ENCODE measurements around the gene TREML4.

The TREML4 gene

DNA sequence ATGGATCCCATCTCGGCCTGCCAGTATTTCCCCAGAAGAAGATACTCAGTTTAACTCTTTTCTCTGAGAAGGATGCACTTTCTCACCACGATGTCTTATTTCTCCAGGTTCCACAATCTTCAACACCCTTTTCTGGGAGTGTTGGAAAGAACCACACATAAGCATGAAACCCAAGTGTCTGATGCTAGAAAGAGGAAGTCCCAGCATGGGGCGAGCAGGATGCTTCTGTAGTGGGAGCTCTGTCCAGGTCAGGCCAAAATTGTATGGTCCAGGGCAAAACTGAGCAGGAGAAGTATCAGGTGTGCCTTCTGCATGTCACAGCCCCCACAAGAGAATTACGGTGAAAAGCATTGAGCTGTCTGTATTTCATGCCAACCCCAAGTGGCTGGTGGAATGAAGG lies 47.3 kb downstream of the TREML4 start:
- Histone ChIP-seq H3K4me1 (ENCODE audit: control insufficient read depth, insufficient read depth, low read length) (peaks cover 3% of the 10 kb centered on the region), H3K4me3 (ENCODE audit: low read depth, low read length) (no peak overlapping the region), H3K9ac (ENCODE audit: low read depth, low read length) (no peak overlapping the region), H3K36me3 (ENCODE audit: control insufficient read depth, insufficient read depth, low read length) (no peaks in the 10 kb centered on the region), H3K27me3 (ENCODE audit: control insufficient read depth, insufficient read depth, low read length) (peaks cover 3% of the 10 kb centered on the region), H3K9me3 (ENCODE audit: control insufficient read depth, insufficient read depth, low read length) (no peaks in the 10 kb centered on the region)

GRCh38 chr6:41277605-41278004 lies 49.5 kb downstream of the TREML4 start:
- no peaks in the 10 kb centered on the region for H3K36me3 ChIP-seq (ENCODE audit: control insufficient read depth, insufficient read depth, low read length)
- H3K9me3 ChIP-seq (ENCODE audit: control insufficient read depth, insufficient read depth, low read length) = no peaks in the 10 kb centered on the region
- H3K9ac ChIP-seq (ENCODE audit: low read depth, low read length) = no peak overlapping the region
- no peak overlapping the region for H3K4me3 ChIP-seq (ENCODE audit: low read depth, low read length)
- H3K27me3 ChIP-seq (ENCODE audit: control insufficient read depth, insufficient read depth, low read length) = peaks cover 3% of the 10 kb centered on the region
- peaks cover 3% of the 10 kb centered on the region for H3K4me1 ChIP-seq (ENCODE audit: control insufficient read depth, insufficient read depth, low read length)

DNA sequence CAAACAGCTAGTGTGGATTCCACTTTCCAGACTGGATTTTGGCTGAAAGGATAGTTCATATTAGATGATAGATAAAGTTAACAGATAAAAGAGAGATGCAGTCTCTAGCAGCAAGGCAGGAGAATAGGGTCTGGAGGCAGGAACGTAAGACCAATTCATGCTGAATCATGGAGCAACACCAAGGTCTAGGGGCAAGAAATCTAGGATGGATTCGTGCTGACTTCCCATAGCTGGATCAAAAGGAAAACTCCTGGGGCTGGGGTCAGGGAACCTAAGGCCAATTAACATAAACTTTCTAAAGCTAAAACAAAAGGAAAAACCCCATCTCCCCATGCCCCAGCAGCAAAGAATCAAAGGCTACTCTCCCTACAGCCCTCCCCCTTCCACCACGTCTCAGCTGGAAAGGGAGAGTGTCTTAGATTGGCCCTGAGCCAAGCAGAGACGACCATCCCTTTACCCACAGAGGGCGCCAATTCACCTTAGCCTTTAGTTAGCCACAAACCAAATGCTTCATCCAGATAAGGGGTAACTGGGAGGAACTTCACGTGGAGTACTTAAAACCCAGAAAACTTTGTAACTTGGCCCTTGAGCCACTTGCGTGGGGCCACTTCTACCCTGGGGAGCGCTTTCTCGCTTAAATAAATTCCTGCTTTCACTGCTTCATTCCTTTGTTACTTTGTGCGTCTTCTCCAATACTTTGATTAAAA lies 50.7 kb downstream of the TREML4 start:
- Histone ChIP-seq H3K36me3 (ENCODE audit: control insufficient read depth, insufficient read depth, low read length) (no peaks in the 10 kb centered on the region), H3K4me1 (ENCODE audit: control insufficient read depth, insufficient read depth, low read length) (peaks cover 3% of the 10 kb centered on the region), H3K4me3 (ENCODE audit: low read depth, low read length) (no peak overlapping the region), H3K9me3 (ENCODE audit: control insufficient read depth, insufficient read depth, low read length) (no peaks in the 10 kb centered on the region), H3K27me3 (ENCODE audit: control insufficient read depth, insufficient read depth, low read length) (peaks cover 4% of the 10 kb centered on the region), H3K9ac (ENCODE audit: low read depth, low read length) (no peak overlapping the region)

GRCh38 chr6:41280381-41281057 lies 52.4 kb downstream of the TREML4 start:
- Histone ChIP-seq H3K4me3 (ENCODE audit: low read depth, low read length) (no peak overlapping the region), H3K27me3 (ENCODE audit: control insufficient read depth, insufficient read depth, low read length) (peaks cover 7% of the 10 kb centered on the region), H3K9me3 (ENCODE audit: control insufficient read depth, insufficient read depth, low read length) (no peaks in the 10 kb centered on the region), H3K4me1 (ENCODE audit: control insufficient read depth, insufficient read depth, low read length) (peaks cover 3% of the 10 kb centered on the region), H3K9ac (ENCODE audit: low read depth, low read length) (no peak overlapping the region), H3K36me3 (ENCODE audit: control insufficient read depth, insufficient read depth, low read length) (no peaks in the 10 kb centered on the region)

DNA sequence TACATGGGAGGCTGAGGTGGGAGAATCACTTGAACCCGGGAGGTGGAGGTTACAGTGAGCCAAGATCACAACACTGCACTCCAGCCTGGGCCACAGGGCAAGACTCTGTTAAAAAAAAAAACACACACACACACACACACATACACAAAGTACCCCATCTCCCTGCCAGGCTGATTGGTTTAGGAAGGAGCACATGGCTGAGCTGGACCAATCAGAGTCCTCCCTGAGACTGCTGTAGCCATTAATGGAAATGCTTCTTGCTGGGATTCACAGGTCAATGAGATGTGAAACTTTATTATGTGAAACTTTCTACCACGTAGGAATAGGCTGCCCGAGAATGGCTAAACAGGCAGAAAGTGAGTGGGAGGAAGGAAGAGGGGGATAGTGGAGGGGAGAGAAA lies 55.5 kb downstream of the TREML4 start:
- Histone ChIP-seq H3K4me3 (ENCODE audit: low read depth, low read length) (no peak overlapping the region), H3K9ac (ENCODE audit: low read depth, low read length) (no peak overlapping the region), H3K4me1 (ENCODE audit: control insufficient read depth, insufficient read depth, low read length) (peaks cover 1% of the 10 kb centered on the region), H3K36me3 (ENCODE audit: control insufficient read depth, insufficient read depth, low read length) (no peaks in the 10 kb centered on the region), H3K9me3 (ENCODE audit: control insufficient read depth, insufficient read depth, low read length) (no peaks in the 10 kb centered on the region), H3K27me3 (ENCODE audit: control insufficient read depth, insufficient read depth, low read length) (peaks cover 20% of the 10 kb centered on the region)

DNA sequence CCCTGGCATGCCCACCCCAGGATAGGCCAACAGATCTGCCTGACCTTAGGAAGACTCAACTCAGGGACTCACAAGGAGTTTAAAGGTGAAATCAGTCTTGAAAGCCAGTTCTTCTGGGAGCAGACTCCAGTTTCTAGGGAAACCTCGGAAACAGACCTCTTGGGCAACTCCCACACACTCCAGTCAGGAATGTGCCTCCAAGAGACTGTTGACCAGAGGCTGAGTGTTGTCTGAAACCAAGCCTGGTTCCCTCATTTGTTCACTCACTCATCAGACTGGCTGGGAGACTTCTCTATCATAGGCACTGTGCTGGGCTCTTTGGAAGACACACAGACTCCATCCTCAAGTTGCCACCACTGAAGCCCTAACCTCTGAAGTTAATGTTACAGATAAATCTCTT lies 56.6 kb downstream of the TREML4 start:
- no peaks in the 10 kb centered on the region for H3K36me3 ChIP-seq (ENCODE audit: control insufficient read depth, insufficient read depth, low read length)
- no peaks in the 10 kb centered on the region for H3K9me3 ChIP-seq (ENCODE audit: control insufficient read depth, insufficient read depth, low read length)
- peaks cover 3% of the 10 kb centered on the region for H3K4me1 ChIP-seq (ENCODE audit: control insufficient read depth, insufficient read depth, low read length)
- H3K27me3 ChIP-seq (ENCODE audit: control insufficient read depth, insufficient read depth, low read length) = peaks cover 24% of the 10 kb centered on the region
- H3K9ac ChIP-seq (ENCODE audit: low read depth, low read length) = no peak overlapping the region
- H3K4me3 ChIP-seq (ENCODE audit: low read depth, low read length) = no peak overlapping the region

DNA sequence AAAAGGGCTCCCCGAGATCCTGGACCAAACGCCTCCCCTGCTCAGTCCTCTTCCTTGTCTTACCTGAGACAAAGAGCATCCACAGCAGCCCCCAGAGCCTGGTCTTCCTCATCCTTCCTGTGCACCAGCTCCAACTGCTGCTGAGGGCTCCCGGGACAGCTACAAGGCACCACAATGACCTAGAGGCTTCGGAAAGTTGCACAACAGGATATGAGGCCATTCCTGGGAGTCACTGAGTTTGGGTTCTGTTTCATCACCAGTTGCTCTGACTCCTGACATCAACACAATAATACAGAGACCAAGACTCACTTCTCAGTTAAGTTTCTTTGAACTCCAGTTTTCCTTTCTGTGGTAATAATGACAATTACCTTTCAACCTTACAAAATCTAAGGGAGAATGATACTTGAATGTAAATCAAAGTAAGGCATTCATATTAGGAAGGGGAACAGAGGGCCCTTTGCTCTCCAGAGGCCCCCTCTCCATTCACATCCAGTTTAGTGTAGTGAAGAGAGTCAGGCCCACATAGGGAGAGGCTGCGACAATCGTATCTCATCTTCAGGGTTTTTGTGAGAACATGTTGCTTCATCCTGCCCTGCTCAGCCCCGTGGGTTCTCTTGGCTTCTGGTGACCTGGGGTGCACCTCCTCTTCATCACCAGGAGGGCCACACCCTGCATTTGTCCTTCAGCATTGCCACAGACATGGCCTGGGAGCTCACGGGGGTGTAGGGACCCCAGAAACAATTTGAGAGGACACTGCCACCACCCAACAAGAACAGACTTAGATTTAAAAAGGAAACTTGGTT lies 58.6 kb downstream of the TREML4 start, which contains the start of gene TREM1:
TREM1 (minus strand) TSS at position 139 of the 803 bp plus-strand sequence; CDS start at position 112, 27 bp downstream.
- H3K9ac ChIP-seq (ENCODE audit: low read depth, low read length) = no peak within 1 kb of the TSS
- H3K4me3 ChIP-seq (ENCODE audit: low read depth, low read length) = no peak within 1 kb of the TSS
- peaks cover 5% of the 10 kb centered on the region for H3K4me1 ChIP-seq (ENCODE audit: control insufficient read depth, insufficient read depth, low read length)
- H3K36me3 ChIP-seq (ENCODE audit: control insufficient read depth, insufficient read depth, low read length) = no peaks in the 10 kb centered on the region
- no peaks in the 10 kb centered on the region for H3K9me3 ChIP-seq (ENCODE audit: control insufficient read depth, insufficient read depth, low read length)
- peaks cover 40% of the 10 kb centered on the region for H3K27me3 ChIP-seq (ENCODE audit: control insufficient read depth, insufficient read depth, low read length)

- no peak overlapping the region for H3K4me3 ChIP-seq (ENCODE audit: low read depth, low read length)
- H3K4me1 ChIP-seq (ENCODE audit: control insufficient read depth, insufficient read depth, low read length) = peaks cover 5% of the 10 kb centered on the region
Observed at GRCh38 chr6:41288030-41288753, 60.0 kb downstream of the TREML4 start.

More at GRCh38 chr6:41288030-41288753, 60.0 kb downstream of the TREML4 start:
- H3K9me3 ChIP-seq (ENCODE audit: control insufficient read depth, insufficient read depth, low read length) = no peaks in the 10 kb centered on the region
- no peak overlapping the region for H3K9ac ChIP-seq (ENCODE audit: low read depth, low read length)
- peaks cover 52% of the 10 kb centered on the region for H3K27me3 ChIP-seq (ENCODE audit: control insufficient read depth, insufficient read depth, low read length)
- H3K36me3 ChIP-seq (ENCODE audit: control insufficient read depth, insufficient read depth, low read length) = no peaks in the 10 kb centered on the region
